ENCODE measurements around the gene THUMPD3. TPM values are rescaled to one million over a fixed set of nuclear protein-coding genes. Genes with fewer than 3 reads are reported as not detected.

THUMPD3 gene
- total and polyA plus RNA-seq, 9 of the 15 experiments (the other 6 are each of a cell fraction or from before 2014, with no cell fraction given), result 58.3 to 132 (median 113) TPM

DNA sequence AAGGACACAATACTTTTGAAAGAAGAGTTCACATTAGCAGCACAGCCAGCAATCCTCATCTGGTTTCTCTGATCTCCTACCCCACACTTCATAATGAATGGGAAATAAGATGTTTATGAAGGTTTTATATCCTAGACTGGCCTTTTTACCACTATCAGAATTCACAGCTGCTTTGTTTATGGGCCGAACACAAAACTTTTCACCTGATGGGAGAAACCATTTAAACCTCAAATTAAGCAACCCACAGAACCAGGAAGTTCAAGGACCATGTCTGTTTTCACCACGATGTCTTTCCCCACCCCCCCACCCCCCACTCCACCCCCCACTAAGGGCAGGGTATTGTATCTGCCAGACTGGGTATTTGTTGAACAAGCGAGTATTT, 23.2 kb downstream of the THUMPD3 start (continued):
- TF ChIP-seq, protein P1, sequence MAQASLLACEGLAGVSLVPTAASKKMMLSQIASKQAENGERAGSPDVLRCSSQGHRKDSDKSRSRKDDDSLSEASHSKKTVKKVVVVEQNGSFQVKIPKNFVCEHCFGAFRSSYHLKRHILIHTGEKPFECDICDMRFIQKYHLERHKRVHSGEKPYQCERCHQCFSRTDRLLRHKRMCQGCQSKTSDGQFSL (CRISPR knock-in tag; IDR thresholded peaks at IDR 0.05), result no peak
- TF ChIP-seq, protein P1 (tag; IDR thresholded peaks at IDR 0.05), result peak in 1 of 2 experiments; percentile 60; a peak in 1 of 4 replicates
- TF ChIP-seq ZNF778 (CRISPR knock-in tag; IDR thresholded peaks at IDR 0.05) (no peak), NFE2L1 (tag; IDR thresholded peaks at IDR 0.05; ENCODE audit: borderline replicate concordance, low read depth) (no peak), SRSF7 (optimal IDR thresholded peaks at IDR 0.05; ENCODE audit: low read depth, low read length) (no peak), CCAR2 (IDR thresholded peaks at IDR 0.05; ENCODE audit: low read depth, low read length) (no peak), MAZ (CRISPR knock-in tag; conservative IDR thresholded peaks at IDR 0.05 in 1 of 2, IDR thresholded peaks at IDR 0.05 in 1 of 2) (no peak), SP1 (CRISPR knock-in tag; IDR thresholded peaks at IDR 0.05) (no peak), RBFOX2 (IDR thresholded peaks at IDR 0.05; ENCODE audit: low read depth, low read length) (0 out of 2 replicates have a peak, but pooled peaks have one; percentile 6), PML (IDR thresholded peaks at IDR 0.05; ENCODE audit: low read length) (0 out of 2 replicates have a peak, but pooled peaks have one; percentile 18), RBM14 (IDR thresholded peaks at IDR 0.05; ENCODE audit: borderline replicate concordance, insufficient read depth, low read depth, low read length) (no peak)
